ENCODE data around the gene FGFR4.

FGFR4 gene

DNA sequence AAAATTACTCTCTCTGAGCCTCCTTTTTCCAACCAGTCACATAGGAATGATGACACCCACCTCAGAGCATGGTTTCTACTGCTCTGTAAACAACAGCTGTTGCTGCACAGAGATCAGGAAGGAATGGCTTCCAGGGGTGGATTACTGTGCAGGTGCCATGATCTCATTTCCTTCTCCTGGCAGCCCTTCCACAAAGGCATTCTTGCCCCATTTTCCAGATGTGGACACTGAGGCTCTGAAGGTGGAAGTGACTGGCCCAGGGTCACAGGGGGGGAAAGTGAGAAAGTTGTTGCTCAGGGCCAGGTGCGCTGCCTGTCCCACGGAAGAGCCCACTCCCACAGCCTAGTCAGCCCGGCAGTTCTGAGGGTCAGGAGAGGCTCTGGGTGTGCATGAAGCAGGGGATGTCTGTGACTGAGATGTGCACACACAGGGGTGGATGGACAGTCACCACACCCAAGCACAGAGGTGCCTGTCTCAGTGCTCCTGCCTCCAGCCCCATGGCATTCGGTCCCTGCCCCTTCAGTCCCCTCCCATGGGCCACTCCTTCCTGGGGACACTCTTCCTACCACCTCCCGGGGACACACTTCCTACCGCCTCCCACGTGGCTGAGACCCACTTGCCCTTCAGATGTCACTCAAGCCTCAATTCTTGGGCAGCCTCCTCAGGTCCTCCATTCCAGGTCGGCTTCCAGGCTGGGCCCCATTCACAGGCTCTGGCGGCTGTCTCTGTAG, 17.0 kb downstream of the FGFR4 start:
- no peak for DNase-seq (ENCODE audit: low read depth)

DNA sequence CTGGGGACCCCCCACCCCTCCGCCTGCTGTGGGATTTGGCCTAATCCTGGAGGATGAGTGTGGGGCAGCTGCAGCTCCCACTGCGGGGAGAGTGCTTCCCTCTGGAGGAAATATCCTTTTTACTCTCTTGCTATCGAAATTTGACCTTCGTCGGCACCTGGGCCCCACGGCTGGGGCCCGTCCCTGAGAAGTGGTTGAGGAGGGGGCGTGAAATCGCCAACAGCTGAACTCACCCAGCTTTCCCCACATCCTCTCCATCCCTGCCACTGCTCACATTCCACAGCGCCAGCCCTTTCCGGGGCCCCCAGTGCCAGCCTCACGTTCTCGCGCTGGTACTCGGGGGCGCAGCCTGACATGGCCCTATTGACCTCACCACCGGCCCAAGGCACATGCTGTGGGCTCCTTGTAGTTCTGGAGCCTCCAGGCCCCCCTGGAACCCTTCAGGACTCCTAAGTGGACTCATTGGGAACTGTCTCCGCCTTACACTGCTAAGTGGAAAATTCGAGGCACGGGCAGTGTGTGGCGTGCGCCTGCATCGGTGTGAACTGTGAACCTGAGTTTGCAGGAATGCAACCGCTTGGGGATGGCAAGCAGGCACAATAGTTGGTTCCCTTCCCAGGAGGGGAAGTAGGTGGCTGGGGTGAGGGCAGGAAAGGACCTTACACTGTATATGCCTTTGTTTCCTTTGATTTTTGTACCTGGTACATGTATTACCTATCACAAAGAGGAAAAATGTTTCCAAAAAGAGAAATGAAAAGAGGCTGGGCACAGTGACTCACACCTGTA, 19.2 kb downstream of the FGFR4 start:
- no peak for DNase-seq (ENCODE audit: low read depth)

DNA sequence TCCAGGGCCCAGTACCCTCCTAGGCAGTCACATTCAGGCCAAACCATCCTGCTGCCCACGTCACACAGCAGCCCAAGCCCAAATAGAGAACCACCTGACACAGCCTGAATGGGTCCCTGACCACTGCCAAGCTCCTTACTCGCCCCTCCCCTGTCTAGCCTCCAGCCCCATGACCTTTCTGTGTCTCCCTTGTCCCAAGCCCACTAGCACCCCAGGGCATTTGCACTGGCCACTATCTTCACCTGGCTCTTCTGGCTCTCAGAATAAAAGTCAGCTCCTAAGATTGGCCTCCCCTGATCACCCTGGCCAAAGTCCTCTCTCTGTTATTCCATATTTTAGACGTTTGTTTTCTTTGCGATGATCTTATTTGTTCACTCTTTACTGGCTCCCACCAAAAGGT, 20.4 kb downstream of the FGFR4 start:
- DNase-seq (ENCODE audit: low read depth) = no peak

DNA sequence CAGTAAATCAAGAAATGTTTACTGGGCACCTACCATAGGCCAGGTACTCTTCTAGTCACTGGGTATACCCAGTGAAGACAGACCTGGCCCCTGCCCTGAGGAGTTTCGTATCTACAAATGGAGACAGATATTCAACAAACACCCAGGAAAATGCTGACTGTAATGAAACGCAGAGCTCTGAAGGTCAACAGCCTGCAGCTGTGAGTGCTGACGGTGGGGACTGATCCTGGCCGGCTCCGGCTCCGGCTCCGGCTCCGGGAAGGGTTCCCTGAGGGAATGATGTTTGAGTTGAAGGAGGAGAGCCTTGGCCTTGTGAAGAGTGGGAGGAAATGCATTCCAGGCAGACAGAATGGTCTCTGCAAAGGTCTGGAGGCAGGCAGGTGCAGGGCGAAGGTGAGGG, 23.1 kb downstream of the FGFR4 start:
- DNase-seq (ENCODE audit: low read depth) = no peak

DNA sequence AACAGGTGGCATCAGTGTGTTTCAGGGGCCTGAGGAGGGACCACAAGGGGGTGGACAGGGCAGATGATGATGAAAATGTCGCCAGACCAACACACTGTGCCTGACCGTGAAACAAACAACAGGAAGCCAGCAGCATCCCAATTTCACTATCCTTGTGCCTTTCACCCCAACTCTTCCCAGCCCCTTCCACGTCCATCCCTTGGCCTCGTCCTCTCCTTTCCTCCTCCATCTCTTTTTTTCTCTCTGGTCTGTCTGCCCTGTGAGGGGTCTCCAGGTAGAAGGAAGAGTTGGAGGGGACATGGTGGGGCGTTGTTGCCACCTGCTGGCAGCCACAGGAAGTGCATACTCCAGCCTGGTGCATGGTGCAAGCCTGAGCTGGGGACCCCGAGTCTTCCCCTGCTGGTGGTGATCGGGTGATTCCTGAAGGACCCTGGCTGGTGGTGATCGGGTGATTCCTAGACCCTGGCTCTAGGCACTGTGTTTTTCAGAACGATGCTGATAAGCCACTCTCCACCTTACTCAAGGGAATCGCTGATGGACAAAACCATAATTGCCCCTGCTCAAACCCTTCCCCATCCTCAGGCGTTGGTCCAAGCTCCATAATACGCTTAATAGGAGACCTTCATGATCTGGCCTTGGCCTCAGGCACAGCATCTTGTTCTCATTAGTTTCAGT, 25.1 kb downstream of the FGFR4 start:
- peak; percentile 43 for DNase-seq (ENCODE audit: low read depth)

DNA sequence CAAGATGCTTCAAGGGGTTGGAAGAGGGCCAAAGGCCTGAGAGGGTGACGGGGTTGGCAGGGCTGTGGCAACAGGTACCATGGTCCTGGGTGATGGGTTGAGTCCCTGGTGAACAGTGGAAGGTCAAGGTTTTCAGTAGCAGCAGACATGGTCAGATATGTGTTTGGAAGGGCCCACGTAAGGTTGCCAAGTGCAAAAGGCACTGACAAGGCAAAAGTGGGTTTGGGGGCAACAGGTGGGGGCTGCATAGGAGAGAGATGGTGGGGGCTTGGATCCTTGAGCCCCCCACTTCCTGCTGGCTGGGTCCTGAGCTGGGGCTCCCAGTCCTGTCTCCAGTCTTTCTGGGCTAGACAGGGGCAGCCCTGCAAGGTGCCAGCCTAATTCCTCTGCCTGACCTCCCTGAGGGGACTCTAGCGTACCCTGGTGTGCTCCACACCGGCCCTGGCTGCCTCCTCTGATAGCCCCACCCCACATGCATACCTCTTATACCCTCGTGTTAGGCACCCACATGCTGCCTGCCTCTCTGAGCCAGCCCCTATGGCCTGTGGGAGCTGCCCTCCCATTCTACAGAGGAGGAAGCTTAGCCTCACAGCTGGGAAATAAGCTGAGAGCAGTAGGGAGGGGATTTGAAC, 26.0 kb downstream of the FGFR4 start:
- DNase-seq (ENCODE audit: low read depth) = no peak

DNA sequence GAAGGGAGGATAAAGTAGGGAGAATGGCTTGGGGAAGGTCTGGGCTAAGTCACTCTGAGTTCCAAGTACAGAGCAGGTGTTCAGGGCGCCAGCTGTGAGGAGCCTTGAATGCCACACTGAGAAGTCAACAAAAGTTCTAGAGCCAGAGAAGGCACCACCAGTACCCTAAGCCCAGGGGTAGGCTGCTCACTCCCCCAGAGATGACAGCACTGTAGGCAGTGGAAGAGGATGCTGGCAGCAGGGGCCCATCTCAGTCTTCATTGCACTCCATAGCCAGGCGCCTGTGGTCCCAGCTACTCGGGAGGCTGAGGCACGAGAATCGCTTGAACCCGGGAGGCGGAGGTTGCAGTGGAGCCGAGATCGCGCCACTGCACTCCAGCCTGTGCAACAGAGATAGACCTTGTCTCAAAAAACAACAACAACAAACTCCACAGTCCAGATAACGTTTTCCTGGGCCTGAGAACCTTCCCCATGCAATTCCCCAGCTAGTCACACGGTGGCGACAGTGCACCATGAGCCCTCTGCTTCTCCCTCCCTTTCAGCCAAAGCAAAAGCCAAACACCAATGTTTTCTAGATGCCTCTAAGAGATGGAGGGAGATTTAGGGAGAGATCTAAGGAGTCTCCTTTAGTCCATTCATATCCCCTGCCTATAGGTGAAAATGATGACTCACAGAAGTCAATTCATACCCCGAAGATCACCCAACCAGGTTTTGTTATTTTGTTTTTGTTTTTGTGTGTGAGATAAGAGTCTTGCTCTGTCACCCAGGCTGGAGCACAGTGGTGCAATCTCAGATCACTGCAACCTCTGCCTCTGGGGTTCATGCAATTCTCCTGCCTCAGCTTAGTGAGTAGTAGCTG, 27.1 kb downstream of the FGFR4 start:
- peak; percentile 75 for DNase-seq (ENCODE audit: low read depth)

DNA sequence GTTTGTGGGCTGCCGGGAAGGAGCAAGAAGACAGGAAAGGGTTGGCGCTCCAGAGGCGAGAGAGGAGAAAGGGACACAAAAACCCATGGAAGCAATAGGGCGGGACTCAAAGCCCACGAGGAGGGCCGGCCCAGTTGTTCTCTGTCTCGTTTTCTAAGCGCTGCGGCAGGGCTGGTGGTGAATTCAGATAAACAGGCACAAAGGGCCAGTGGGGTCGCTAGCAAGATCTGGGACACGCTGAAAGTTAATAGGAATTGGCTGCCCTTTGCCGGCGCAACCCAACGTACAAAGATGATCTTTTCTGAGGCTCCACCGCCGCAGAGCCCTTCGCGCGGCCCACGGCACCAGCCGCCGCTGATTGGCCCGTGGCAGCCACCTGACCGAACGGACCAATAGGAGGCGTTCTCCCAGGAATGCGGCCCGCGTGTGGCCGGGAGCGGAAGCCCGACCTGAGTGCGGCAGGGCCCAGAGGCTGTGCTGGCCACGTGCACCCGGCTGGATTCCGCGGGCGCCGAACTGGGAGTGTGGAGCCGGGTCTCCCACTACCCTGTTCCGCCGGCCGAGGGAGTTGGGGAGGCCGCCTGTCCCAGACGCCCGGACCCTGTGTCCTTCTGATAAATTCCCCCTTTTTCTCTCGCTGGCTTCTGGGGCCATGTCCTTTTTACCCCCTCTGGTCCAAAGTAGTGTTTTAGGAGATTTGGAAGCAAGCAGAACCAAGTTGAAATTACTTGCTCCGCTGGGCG, 30.1 kb downstream of the FGFR4 start:
- peak; percentile 63 for DNase-seq (ENCODE audit: low read depth)

DNA sequence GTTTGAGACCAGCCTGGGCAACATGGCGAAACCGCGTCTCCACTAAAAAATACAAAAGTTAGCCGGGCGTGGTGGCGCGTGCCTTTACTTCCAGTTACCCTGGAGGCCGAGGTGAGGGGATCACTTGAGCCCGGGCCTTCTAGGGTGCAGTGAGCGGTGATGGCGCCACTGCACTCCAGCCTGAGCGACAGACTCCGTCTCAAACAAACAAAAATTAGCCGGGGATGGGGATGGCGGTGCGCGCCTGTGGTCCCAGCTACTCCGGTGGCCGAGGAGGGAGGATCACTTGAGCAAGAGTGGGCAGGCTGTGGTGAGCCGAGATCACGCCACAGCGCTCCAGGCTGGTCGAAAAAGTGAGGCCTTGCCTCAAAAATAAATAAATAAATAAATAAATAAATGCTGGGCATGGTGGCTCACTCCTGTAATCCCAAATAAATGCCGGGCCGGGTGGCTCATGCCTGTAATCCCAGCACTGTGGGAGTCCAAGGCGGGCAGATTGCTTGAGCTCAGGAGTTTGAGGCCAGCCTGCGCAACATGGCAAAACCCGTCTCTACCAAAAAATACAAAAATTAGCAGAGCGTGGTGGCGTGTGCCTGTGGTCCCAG, 30.8 kb downstream of the FGFR4 start:
- no peak for DNase-seq (ENCODE audit: low read depth)

DNA sequence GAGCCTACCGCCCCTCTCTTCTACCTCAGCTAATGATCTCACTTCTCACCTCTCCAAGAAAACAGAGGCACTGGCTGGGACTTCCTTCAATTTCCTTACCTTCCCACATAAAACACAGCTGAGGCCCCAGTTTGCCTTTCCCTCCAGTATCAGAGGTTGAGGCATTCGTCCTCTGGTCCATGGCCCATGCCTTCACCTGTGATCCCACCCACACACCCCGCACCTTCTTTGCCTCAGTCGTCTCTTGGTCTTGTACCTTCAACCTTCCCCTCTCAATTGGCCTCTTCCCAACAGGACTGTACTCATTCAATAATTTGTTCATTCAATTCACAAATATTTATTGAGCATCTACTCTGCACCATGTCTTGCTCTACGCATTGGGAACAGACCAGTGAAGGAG, 35.9 kb downstream of the FGFR4 start:
- no peak for DNase-seq (ENCODE audit: low read depth)

DNA sequence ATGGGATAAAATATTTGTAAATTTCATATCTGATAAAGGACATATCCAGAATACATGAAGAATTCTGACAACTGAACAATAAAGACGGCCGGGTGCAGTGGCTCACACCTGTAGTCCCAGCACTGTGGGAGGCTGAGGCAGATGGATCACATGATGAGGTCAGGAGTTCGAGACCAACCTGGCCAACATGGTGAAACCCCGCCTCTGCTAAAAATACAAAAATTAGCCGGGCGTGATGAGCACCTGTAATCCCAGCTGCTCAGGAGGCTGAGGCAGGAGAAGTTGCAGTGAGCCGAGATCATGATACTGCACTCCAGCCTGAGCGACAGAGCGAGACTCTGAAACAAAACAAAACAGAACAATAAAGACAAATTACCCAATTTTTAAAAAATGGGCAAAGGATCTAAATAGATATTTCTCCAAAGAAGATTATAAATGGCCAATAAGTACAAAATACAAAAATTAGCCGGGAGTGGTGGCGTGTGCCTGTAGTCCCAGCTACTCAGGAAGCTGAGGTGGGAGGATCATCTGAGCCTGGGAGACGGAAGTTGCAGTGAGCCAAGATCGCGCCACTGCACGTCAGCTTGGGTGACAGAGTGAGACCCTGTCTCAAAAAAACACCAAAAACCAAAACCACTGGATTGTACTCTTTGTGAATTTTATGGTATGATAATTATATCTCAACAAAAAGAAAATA, 37.2 kb downstream of the FGFR4 start:
- no peak for DNase-seq (ENCODE audit: low read depth)

DNA sequence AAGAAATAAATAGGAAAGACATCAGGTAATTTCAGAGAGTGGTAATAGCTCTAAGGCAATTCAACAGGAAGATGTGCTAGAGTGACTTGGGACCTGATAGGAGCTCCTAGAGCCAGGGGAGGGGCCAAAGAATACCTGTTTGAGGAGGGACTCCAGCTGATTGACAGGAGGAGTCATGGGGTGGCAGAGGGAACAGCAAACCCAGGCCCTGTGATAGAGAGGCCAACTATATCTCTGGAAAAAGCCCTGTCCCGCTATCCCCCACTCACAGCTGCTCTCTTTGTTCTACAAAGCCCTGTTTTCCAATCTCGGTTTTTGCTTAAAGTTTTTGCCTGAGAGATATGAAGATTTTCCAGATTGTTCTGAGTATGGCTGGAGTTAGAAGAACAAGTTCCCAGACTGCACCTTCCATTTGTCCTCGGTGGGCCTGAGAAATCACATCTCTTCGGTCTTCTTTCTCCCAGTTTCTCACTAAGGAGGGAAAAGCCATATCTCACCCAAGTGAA, 37.8 kb downstream of the FGFR4 start:
- DNase-seq (ENCODE audit: low read depth) = no peak

DNA sequence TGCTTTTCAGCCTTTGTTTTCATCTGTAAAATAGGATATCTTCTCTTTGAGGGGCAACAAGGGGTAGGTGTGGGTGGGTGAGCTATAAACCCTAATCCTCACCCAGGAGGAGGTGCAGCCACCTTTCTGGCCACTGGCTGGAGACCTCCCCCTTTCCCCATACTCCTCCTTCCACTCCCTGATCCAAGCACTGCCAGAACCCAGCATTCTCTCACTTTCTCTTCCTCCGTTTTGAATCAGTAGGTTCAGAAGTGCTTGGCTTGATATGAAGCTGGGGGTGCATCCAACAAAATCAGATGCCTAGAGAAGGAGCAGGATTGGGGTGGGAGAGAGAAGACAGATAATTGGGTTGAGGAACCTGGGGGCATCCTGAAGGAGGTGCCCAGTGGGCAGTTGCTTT, 40.1 kb downstream of the FGFR4 start:
- DNase-seq (ENCODE audit: low read depth) = no peak

DNA sequence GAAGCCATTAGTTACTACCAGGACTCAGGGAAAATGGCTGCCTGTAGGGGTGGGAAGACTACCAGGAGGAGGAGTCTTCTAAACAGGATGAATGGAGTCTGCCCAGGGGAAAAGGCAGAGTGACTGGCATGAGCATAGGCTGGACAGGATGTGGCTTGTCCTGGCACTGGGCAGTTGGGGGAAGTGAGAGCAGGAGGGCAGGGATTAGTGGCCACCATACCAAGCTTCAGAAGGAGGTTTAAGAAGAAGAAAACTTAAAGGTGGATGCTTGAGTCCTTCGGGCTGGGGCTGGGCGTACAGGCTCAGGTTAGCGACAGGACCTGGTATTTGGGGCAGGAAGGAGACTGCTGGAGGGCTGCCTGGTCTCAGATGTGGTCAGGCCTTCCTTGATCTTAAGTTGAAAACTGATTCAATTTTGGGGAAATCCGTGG, 41.9 kb downstream of the FGFR4 start:
- DNase-seq (ENCODE audit: low read depth) = peak; percentile 58

DNA sequence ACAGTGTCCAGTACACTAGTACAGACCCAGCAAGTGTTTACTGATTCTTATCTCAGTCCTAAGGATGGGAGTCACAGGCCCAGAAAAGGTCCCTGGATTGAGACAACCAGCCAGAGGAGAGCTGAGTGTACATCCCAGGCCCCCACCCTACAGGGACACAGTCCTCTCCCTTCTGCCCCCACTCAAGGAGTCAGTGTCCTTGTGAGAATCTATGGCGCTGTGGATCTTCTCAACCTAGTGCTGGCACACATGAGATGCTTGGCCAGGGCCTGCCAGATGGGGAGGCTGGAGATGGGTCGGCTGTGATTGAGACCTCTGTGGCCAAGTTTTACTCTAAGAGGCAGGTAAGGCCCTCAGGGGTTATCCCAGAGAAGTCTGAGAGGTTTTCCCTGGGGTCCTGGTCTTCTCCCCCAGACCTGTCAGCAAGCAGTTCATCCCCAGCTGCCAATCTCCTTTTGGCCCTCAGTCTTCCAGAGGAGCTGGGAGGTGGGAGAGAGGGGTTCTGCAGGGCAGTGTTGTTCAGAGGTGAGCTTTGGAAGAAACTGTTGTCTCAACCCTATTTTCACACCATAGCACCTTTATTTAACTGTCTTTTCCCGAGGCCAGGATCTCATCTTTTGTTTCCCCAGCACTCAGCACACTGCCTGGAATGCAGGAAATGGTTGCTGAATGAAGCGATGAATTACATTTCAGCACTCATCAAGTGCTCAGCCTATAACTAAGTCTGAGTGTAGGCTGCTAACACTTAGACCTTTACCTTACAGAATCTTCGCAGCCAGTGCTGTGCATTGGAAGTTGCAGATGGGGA, 43.7 kb downstream of the FGFR4 start:
- DNase-seq (ENCODE audit: low read depth) = peak; percentile 71

DNA sequence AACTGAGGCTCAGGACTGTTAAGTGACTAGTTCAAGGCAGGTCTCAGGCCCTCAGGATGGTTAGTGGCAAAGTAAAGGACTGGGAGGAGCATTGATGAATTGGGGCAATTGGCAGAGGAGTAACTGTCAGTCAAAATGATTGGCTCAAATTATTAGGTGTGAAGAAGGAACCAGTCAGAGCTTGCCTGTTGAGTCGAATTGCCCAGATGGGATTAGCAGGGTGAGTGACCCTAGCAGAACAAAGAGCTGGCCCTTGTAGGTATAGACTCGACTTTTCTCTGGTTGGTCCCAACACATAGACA, 44.3 kb downstream of the FGFR4 start:
- DNase-seq (ENCODE audit: low read depth) = no peak

DNA sequence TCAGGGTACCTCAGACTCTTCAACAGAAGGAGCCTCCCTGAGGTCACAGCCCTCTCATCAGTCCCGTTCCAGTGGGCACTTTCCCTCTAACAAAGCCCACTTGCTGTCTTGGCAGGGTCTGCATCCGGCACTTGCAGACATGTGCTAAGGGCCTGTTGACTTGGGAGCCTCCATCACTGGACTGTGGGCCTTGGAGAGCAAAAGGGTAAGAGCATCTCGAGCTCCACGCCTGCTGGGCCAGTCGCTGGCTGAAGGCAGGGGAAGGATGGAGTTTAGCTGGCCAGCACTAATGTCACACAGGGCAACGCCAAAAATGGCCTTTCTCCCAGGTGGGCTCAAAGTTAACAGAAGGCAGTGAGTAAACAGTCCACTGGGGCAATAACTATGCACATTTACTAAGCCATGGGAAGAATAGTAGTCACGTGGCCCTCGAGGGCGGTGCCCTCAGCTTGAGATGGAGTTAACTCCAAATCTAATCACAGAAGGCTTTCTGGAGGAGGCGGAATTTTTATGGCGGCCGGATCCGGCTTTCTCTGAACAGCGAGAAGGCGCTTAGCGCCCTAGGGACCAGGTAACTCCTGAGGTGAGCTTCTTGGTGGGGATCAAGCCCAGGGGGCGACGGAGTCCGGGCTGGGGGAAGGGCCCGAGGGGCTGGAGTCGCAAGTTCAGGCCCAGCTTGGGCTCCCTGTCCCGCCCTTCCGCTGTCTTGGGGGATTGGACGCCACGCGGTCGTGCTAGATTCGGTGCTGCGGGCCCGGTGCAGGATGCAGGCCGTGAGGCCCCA, 44.8 kb downstream of the FGFR4 start:
- DNase-seq (ENCODE audit: low read depth) = no peak

Data from EH (cell line).